Measurements from ENCODE around the gene POLR1H.

The POLR1H gene

DNA sequence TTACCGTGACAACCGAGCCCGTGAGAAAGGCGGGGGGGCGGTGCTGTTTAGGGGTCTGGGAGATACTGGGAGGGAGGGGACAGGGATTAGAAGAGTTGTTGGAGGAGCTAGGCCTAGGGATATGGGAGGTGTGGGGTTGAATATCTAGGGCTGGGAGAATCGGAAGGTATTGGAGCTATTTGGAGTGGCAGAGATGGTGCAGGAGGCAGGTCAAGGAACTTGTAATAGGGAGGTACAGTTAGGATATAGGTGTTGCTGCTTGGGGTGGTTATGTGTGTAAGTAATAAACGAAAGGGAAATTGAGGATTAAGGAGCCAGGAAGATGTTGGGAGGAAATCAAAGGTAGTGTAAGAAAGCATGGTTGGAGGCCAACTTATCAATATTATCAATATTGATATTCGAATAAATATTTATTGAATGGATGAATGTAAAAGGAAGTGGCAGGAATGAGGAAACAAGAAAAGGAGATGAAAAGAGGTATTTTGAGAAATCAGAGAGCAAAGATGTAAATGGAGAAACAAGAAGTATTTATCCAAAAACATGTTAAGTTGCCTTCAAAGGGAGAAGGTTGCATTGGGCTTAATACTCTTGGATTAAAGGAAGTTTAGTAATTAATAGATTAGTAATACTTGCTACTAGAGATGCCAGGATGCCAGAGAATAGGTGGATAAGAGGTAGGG is 6.5 kb downstream of the POLR1H start:
- peaks cover 33% of the 10 kb centered on the region for H3K4me1 Mint-ChIP-seq
- H3K4me3 Mint-ChIP-seq = peak overlapping the region; percentile 91
- peaks cover 14% of the 10 kb centered on the region for H3K27me3 Mint-ChIP-seq
- no peaks in the 10 kb centered on the region for H3K9me3 Mint-ChIP-seq
- peak overlapping the region; percentile 96 for H3K27ac Mint-ChIP-seq
- H3K36me3 Mint-ChIP-seq = peaks cover 33% of the 10 kb centered on the region
- DNase-seq (ENCODE audit: low spot score in 2 of 2) (no peak), ATAC-seq (ENCODE audit: low read depth) (no peak)

DNA sequence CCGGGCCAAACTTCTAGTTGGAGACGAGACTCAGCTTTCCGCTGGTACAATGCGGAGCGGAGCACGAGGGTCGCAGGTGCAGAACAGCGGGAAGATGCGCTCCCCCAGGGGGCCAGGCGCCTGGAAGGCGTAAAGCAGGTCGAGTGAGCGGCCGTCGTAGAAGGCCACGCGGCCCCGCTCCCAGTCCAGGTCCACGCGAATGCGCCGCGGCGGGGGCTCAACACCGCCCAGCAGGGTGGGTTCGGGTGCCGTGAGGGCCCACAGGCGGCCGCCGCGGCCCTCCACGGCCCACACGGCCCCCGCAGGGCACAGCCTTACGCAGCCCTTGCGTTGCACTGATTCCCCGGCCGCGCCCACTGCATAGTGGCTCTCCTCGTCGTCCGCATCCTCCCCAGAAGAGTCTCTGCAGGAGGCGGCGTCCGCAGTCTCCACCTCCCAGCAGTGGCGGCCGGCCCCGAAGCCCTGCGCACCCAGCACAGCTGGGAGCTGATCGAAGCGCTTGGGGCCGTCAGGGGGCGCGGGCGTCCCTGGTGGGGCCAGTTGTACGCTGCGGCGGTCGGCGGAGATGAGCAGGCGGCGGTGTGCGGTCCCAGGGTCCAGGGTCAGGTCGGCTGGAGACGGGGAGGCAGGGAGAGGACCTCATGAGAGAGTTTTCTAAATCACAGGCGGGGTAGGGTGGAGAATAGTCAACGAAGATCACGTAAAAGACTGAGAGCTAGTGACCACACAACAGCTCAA is 10.2 kb downstream of the POLR1H start:
- Mint-ChIP-seq H3K36me3 (peaks cover 35% of the 10 kb centered on the region), H3K4me3 (no peak overlapping the region), H3K27ac (no peak overlapping the region), H3K9me3 (no peaks in the 10 kb centered on the region), H3K27me3 (peaks cover 29% of the 10 kb centered on the region), H3K4me1 (peaks cover 34% of the 10 kb centered on the region)
- DNase-seq (ENCODE audit: low spot score in 2 of 2) = no peak
- no peak for ATAC-seq (ENCODE audit: low read depth)

DNA sequence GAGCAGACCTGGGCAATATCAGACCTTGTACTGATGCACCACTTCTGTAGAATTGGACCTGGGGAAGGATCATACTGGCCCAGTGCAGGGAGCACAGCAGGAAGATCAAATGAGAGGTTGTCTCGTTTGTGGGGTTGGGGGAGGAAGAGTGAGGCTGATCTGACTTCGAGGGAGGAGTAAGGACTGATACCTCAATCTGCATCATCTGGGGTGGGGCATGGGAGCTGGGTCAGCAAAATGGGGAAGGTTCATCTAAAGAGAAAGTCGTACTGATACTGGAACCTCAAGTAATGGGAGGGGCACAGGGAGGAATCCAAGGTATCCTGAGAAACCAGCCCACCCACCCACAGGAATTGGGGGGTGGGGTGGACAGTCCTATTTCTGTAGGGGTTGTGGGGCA is 10.8 kb downstream of the POLR1H start:
- H3K36me3 Mint-ChIP-seq = peaks cover 35% of the 10 kb centered on the region
- peaks cover 34% of the 10 kb centered on the region for H3K27me3 Mint-ChIP-seq
- ATAC-seq (ENCODE audit: low read depth) (no peak), DNase-seq (ENCODE audit: low spot score in 2 of 2) (no peak)
- H3K9me3 Mint-ChIP-seq = no peaks in the 10 kb centered on the region
- no peak overlapping the region for H3K4me3 Mint-ChIP-seq
- no peak overlapping the region for H3K27ac Mint-ChIP-seq
- H3K4me1 Mint-ChIP-seq = peaks cover 33% of the 10 kb centered on the region

DNA sequence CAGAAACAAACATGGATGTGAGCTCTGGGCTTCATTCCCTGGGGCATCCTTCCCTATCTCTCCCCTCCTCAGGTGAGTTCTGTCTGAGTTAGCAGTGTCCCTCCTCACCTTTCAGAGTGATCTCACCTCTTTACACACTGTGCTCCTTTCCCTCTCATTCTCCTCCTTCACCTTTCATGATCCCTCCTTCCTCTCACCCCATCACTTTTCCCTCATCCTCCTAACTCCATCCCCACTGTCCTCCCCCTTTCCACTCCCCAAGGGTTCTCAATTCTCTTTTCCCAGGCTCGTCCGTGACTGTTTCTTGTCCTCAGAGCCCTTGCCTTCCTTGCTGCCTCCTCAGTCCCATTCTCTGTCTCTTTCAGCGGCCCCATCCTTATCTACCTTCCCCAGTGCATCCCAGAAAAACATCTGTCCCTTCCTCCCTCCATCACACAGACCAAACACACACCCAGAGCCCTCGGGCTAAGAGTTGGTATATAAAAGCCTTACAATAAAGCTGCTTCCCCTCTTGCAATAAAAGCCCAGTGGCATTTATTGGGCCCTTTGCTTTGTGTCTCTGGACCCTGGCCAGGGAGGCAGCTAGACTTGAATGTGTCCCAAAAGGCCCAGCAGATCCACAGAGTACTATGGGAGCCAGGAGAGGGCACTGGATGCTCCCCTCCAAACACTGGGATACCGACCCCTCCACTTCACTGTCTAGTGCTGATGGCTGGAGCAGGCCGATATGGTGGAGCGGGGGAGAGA is 12.6 kb downstream of the POLR1H start:
- Mint-ChIP-seq H3K36me3 (peaks cover 25% of the 10 kb centered on the region), H3K4me3 (no peak overlapping the region), H3K9me3 (no peaks in the 10 kb centered on the region), H3K4me1 (peaks cover 19% of the 10 kb centered on the region), H3K27me3 (peaks cover 39% of the 10 kb centered on the region), H3K27ac (no peak overlapping the region)
- ATAC-seq (ENCODE audit: low read depth) (no peak), DNase-seq (ENCODE audit: low spot score in 2 of 2) (no peak)

DNA sequence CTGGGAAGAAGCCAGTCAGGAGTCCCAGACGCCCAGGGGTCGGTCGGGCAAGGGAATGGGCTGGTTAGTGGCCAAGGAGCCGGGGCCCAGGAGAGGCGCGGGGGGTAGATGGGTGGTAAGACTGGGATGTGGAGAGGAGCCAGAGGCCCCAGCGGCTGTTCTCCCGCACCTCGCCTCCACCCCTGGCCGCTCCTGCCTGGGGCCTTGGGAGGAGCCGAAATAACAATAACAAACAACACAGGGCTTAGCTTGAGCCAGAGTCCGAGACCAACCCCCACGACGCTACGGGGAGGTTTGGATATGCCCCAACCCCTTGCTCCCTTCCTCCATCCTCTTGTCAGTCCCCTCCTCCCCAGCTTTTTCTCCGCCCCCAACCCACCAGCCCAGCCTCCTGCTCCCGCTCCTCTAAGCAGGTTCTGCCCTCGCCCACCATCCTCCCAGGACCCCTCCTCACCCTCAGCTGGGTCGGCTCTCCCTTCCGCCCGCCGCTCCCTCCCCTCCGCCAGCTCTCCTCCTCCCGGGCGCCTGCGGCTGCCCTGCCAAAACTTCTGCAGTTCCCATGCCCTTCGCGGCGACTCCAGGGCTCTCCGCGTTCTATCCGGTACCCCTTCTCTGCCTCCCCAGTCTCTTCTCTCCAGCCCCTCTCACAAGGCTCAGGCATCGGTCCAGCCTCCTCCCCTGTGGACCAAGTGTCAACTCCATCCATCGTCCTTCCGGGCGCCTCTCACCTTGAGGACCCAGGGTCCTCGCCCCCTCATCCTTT is 13.4 kb downstream of the POLR1H start:
- Mint-ChIP-seq H3K4me3 (peak overlapping the region; percentile 39), H3K27ac (no peak overlapping the region), H3K9me3 (no peaks in the 10 kb centered on the region), H3K27me3 (peaks cover 45% of the 10 kb centered on the region), H3K4me1 (peaks cover 19% of the 10 kb centered on the region), H3K36me3 (peaks cover 20% of the 10 kb centered on the region)
- ATAC-seq (ENCODE audit: low read depth) (no peak), DNase-seq (ENCODE audit: low spot score in 2 of 2) (no peak)

DNA sequence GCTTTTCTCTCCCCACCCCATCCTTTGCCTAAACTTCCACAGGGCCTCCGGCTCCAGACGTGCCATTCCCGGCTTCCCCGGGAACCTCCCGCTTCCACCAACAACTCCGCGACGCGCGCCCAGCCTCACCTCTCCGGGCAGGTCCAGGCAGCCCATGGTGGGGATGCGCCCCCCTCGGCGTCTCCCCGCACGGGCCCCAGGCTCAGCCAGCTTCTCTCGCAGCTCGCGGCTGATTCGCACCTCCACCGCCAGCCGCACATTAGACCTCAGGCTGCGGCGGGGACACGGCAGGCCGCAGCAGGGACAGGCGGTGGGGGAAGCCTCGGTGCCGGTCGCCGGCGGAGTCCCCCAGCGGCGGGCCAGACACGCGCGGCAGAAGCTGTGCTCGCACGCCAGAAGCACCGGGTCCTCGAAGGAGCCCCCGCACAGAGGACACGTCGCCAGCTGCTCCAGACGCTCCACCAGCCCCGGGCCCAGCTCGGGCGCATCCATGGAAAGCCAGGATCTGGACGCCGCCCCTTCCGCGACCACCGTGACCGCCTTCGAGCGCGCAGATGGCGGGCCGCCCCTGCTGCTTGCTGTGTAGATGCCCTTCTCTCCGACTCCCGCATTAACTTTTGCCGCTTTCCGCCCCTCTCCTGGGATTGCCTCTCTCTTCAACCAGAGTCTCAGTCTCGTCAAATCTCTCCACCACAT is 14.2 kb downstream of the POLR1H start, which contains the start of gene RNF39:
RNF39 (minus strand) TSS at position 676 of the 696 bp plus-strand sequence; CDS start at position 492, 184 bp downstream.
- H3K9me3 Mint-ChIP-seq = no peaks in the 10 kb centered on the region
- peaks cover 17% of the 10 kb centered on the region for H3K36me3 Mint-ChIP-seq
- DNase-seq (ENCODE audit: low spot score in 2 of 2) (no peak), ATAC-seq (ENCODE audit: low read depth) (peak; percentile 31)
- H3K4me1 Mint-ChIP-seq = peaks cover 16% of the 10 kb centered on the region
- peak within 1 kb of the TSS; percentile 64 for H3K4me3 Mint-ChIP-seq
- H3K27ac Mint-ChIP-seq = peak within 1 kb of the TSS; percentile 42
- H3K27me3 Mint-ChIP-seq = peaks cover 44% of the 10 kb centered on the region

DNA sequence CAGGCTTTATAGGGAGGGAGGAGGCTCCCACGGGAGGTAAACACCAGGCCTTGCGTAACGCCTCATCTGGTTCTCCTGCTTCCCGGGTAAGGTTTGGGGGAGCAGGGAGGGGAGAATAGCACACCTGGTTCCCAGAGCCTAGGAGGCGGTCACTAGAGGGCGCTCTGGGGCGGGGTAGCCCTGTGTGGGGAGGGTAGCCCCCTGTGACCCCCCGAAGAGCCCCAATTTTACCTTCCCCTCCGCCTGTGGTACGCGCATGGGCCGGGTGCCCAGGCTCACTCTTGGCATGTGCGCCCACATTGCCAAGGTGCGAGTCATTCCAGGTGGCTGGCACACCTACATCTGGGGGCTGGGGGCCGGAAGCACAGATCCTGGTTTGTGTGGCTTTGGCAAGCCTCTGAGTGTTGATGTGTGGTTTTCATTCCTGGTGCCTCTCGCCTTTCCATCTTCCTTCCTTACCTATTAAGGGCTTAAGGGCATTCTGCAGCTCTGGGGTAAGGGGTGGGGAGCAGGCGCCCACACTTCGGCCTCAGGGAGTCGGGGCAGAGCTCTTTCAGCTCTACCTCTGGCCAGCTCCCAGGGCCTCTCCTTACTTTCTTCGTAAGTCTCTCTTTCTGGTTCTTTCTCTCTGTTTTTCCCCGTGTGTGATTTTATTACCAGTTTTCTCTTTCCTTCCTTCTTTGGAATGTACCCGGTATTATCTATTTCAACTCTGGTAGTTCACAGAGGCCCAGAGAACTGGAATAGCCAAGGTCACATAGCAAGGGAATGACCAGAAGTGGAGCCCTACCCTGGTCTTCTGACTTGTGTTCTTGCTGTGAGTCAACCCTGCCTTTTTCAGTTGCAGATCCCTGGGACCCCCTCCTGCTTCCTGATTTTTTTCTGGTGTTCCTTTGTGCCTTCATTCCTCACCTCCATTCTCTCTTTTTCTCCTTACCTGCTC is 15.0 kb downstream of the POLR1H start:
- Mint-ChIP-seq H3K36me3 (peaks cover 12% of the 10 kb centered on the region), H3K27me3 (peaks cover 44% of the 10 kb centered on the region), H3K9me3 (no peaks in the 10 kb centered on the region), H3K4me3 (peak overlapping the region; percentile 64), H3K4me1 (peaks cover 12% of the 10 kb centered on the region), H3K27ac (peak overlapping the region; percentile 42)
- ATAC-seq (ENCODE audit: low read depth) (peak; percentile 37), DNase-seq (ENCODE audit: low spot score in 2 of 2) (no peak)

DNA sequence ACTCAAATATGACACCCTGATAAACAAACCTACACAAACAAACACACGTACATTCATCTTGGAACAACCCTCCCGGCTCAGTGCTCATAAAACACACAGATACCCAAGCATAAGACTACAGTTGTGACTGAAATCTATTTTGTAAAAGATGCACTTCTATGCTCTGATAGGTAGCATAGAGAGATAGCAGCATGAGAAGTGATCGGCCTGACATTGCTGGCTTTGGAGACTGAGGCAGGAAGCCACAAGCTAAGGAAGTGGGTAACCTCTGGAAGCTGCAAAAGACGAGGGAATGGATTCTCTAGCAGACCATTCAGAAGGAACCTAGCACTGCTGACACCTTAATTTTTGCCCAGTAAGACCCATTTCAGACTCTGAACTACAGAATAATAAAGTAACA is 16.2 kb downstream of the POLR1H start:
- Mint-ChIP-seq H3K27ac (no peak overlapping the region), H3K4me3 (no peak overlapping the region), H3K36me3 (peaks cover 6% of the 10 kb centered on the region), H3K9me3 (no peaks in the 10 kb centered on the region), H3K27me3 (peaks cover 37% of the 10 kb centered on the region), H3K4me1 (peaks cover 8% of the 10 kb centered on the region)
- DNase-seq (ENCODE audit: low spot score in 2 of 2) (no peak), ATAC-seq (ENCODE audit: low read depth) (no peak)

DNA sequence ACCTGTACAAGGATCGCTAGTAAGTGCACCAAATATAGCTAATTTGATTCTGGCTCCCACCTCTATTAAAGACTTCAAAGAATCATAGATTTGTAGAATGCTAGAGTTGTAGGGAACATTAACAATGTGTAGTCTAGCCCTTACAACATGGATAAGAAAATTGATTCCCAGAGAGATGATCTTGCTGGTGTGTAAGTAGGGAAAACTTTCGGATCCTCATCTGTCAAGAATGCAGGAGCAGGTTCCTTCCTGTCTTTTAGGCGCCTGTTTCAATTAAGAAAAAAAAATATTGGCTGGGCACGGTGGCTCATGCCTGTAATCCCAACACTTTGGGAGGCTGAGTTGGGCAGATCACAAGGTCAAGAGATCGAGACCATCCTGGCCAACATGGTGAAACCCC is 26.8 kb downstream of the POLR1H start:
- Mint-ChIP-seq H3K9me3 (no peaks in the 10 kb centered on the region), H3K36me3 (peaks cover 1% of the 10 kb centered on the region), H3K4me1 (no peaks in the 10 kb centered on the region), H3K27me3 (peaks cover 28% of the 10 kb centered on the region), H3K4me3 (no peak overlapping the region), H3K27ac (no peak overlapping the region)
- no peak for DNase-seq (ENCODE audit: low spot score in 2 of 2)
- no peak for ATAC-seq (ENCODE audit: low read depth)

DNA sequence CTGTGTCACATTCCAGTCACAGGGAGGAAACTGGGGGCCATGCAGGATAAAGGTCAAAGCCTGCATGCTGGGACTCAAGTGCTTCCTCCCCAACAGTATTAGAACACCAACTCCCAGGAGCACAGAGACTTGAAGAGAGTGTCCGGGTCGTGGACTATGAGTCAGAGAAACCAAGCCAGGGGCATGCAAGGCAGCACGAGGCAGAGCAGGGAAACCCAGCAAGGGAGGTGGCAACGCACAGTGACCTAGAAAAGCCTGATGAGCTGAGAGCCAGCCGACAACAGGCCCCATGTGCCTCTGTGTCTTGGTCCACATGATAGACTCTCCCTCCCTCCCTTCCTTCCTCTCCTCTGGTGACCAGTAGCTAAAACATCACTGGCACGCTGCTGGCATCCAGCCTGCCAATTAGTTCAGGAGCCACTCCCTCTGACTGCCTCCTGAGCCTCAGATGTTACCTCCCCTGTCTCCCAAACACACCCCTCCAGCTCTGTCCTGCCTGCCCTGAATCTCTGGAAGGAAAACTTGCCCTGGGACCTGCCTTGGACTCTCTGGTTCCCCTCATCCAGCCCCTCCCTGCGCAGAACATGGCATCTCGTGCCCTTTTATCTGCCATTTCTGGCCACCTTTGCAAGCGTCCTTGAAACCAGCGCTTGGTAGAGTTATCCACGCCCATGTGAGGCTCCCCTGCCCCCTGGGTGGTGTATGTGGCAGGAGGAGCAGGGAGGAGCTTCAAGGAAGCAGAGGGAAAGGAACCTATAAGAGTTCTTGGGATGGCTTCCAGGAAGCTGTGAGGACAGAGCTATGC is 30.7 kb downstream of the POLR1H start:
- Mint-ChIP-seq H3K27me3 (peaks cover 46% of the 10 kb centered on the region), H3K36me3 (peaks cover 1% of the 10 kb centered on the region), H3K4me3 (no peak overlapping the region), H3K27ac (no peak overlapping the region), H3K4me1 (no peaks in the 10 kb centered on the region), H3K9me3 (no peaks in the 10 kb centered on the region)
- ATAC-seq (ENCODE audit: low read depth) (no peak), DNase-seq (ENCODE audit: low spot score in 2 of 2) (no peak)

DNA sequence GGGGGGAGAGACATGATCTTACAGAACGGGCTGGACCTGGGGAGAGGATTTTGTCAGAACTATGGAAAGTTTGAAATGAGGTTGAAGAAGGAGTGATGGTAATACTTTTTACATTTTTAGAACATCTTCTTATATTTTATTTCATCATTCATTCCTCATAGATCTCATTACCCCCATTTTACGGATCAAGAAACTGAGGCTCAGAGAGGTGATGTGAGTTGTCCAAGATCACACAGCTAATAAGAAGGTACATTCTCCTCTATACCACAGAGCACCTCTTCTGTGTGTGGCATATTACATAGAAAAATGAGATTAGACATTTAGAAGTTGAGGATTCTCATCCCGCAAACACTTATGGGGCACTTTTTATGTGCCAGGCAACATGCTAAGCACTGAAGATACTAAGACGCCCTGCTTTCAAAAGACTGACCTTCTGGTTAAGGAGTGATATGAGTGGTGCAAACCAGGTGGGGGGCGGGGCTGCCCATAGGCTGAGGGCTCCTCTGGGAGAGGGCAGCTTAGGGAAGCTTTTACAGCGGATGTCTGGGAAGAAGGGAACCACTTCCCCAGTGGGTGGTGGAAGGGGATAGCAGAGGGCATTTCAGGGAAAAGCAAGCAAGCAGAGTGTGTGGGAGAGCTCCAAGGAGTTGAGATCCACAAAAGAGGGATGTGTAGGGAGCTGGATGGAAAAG is 31.9 kb downstream of the POLR1H start:
- no peak for DNase-seq (ENCODE audit: low spot score in 2 of 2)
- Mint-ChIP-seq H3K27ac (no peak overlapping the region), H3K4me3 (no peak overlapping the region), H3K9me3 (no peaks in the 10 kb centered on the region), H3K4me1 (peaks cover 6% of the 10 kb centered on the region), H3K36me3 (peaks cover 1% of the 10 kb centered on the region), H3K27me3 (peaks cover 51% of the 10 kb centered on the region)
- ATAC-seq (ENCODE audit: low read depth) = no peak

Data from memory B cell (primary cell).